Renal cortex interstitium (tissue), 11 donors: Measurements from ENCODE around the gene NEDD8. TPM values are rescaled to one million over a fixed set of nuclear protein-coding genes. Genes with fewer than 3 reads are reported as not detected.

Experiments
- DNase-seq, 11 donors: peaks; one replicate each; pipeline ENCODE4 v3.0.0-alpha.2; 2013; ENCODE audit warnings: low read depth in 9 of 11, low spot score in 4 of 11; ENCODE audit errors: extremely low read depth in 1 of 11
- polyA plus RNA-seq, 3 donors: library from polyadenylated mRNA; unstranded; fragments of 120-200 nt; gene quantifications; one replicate each; pipeline ENCODE4 v1.2.1, GENCODE V29; 2013; ENCODE audit not compliant: insufficient read length in 3 of 3

Gene NEDD8
- polyA plus RNA-seq, 3 donors = 198 to 251 (median 250) TPM

DNA sequence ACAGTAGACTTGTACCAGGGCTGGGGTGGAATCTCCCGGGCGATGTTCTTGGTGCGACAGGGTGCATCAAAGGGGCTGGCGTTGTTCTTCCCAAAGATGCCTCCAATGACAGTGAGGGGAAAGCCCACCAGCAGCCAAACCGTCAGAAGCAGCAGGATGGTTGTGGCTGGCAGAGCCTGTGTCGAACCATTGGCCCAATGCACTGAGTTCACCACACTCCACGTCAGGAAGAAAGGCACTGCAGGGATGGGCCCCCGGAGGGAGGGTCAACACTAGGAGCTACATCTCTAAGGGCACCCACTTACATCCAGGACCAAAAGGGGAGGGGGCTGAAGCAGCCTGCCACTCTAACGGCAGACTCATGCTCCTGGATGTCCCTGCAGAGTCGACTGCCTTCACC lies 41.8 kb downstream of the NEDD8 start:
- DNase-seq = no peak

DNA sequence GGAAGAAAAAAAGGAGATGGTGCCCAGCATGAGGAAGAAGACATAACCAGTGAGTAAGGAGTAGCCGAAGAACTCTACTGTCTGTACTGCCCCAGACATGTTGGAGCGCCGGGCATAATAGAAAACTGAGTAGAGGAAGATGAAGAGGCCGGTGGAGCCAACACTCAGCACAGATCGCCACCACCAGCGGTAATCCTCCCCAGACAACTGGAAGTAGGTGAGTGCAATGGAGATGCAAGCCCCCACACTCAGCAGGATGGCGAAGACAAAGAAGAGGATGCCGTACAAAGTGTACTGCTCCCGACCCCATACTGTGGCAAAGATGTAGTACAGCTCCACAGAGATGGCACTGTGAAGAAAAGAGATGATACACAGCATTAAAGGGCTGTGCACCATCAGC lies 42.7 kb downstream of the NEDD8 start:
- DNase-seq = no peak

DNA sequence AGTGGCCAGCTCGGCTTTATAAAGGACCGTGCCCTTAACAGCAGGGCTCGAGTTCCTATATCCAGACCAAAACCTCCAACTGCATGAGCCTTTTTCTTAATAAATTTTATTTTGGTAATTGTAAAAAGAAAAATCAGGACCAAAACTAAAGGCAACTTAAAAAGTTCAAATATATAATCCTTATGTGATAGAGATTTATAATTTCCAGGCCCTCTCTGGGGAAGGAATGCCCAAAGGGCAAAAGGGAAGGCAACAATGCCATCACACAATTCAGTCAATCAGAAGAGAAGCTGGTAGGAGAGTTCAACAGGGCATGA lies 43.1 kb downstream of the NEDD8 start:
- DNase-seq = no peak

DNA sequence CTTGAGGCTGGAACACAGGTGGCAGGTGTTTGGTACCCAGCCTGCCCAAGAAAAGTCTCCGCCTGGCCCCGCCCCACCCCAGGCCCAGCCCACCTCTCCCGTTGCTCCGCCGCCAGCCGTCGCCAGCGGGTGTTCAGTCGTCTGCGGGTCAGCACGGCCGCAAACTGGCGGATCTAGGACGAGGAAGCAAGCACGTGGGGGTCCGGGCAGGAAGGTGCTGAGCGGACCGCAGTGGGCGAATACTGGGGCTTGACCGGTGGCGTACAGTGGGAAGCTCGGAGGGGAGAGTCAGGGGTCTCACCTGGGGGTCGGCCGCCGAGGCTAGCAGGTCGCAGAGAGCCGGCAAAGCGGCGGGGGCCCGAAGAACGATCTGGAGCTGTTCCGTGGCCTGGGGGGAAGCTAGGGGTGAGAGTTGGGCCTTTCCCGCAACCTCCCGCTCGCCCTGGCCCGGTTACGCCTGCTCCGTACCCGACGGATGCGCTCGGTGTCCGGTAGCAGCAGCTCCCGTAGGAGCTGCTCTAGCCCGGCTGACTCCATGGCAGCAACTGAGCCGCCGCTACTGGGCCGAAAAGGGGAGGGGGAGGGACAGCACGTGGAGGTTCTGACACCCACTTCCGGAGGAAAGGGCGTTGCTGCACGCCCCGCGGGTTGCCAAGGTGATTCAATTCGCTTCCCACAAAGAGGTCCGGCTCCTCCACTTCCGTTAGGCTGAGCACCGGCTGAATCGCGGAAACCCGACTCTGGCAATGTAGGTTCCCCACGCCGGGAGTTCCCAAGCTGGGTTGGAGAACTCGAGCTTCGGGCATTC lies 43.7 kb downstream of the NEDD8 start, which contains the start of gene IPO4:
TSS of gene IPO4 (minus strand) at position 566 of the 808 bp plus-strand sequence. CDS start at position 537, 29 bp downstream.
- peak in 10 of 11 donors; percentile 91 to 97 (median 94) for DNase-seq

DNA sequence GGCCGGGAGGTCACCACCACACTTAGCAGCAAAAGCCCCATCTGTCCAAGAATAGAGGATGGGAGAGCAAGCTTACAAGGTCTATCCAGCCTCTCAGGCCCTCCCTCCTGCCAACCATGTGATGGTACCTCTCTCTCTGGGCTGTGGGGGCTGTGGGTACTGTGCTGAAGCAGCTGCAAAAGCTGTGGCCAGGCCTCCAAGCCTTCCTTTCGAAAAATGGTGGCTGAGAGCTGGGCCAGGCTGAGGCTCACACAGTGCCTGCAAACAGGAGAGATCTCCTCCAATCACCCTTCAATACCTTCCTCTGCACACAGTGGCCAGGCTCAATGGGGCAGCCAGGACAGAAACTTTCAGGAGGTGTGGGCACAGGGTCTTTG lies 44.6 kb downstream of the NEDD8 start:
- DNase-seq = no peak

- DNase-seq = no peak
These were observed 45.2 kb downstream of the NEDD8 start for GRCh38 chr14:24186831-24187538.

DNA sequence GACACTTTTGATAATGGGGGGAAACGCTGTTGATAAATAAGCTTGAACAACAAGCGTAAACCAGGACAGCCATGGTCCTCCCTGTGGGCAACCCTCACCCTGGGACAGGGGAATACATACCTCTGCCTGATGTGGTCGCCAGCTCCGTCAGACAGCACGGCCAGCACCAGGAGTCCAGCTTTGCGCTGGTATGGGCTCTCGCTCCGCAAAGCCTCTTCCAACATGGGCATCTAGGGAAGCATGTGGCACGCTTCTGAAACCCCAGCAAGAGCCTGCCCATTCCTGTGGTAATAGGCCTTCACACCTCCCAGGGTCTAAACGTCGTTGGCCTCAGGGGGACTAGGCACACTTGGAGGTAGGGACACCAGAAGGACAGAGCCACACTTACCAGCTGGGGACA lies 46.4 kb downstream of the NEDD8 start:
- no peak for DNase-seq

DNA sequence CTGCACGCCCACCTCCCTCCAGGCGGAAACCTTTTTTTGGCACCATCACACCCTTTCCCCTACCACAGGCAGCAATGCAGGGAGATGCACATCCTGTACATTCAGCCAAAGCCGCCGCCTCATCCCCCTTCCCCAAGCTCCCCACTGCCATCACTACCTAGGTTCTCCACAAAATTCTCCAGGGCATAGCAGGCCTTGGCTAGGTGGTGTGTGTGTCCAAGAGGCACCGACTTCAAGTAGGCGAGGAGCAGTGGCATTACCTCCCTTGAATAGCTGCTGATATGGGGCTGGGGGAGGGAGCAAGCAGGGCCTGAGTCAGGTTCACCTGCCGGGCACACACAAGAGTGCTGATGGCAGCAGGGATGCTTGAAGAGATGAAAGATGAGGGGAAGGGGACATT lies 47.1 kb downstream of the NEDD8 start:
- no peak for DNase-seq

DNA sequence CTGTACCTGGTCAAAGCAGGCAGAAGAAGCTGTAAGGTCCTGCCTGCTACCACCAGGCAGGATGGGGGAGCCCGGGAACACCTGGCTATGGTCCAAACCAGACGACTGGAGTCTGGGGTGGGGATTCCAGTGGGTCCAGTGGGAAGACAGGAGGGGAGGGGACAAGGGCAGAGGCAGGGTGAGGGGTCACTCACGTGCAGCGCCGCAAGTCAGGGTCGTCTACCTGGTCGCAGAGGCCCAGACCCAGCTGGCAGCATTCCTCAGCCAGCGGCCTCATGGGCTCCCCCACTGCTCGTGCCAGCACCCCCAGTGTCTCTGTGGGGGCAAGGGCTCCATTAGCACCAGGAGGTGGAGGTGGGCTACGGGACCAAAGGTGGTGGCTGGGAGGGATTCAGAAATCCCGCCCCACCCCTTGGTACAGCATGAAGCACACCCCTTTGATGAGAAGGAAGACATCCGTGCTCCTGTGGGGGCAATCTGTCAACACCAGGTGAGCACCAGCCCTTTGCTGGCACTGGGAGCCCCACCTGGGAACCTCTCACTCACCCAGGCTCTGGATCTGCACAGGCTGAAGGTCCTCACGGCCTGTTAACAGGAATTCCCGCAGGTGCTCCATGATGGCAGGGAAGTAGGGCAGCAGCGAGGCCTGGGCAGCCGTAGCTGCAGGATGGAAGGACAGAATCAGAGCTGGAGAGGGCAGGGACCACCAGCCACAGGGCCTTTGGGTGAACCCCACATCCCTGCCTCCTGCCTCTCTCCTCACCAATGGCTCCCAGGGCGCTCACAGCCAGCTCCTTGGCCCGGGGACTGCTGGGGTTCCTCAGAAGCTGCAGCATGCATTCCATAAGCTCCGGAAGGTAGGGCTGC lies 47.8 kb downstream of the NEDD8 start:
- DNase-seq = no peak

DNA sequence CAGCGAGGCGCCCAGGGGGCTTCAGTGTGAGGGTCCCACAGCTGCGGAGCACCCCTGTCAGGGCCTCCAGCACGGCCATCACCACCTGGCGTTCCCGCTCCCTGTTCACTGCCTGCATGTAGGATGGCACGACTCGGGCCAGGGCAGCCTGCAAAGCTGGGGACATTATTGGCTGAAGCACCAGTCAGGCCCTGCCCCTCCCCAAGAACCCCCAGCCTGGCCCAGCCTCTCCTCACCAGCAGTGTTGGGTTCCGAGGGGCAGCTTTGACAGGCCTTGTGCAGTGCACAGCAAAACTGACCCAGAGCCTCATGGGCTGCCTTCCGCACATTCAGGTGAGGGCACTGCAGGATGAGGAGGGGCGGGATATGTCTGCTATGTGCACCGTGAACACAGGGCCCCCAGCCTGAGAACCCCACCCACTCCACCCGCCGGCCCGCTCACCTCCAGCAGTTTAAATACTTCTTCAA lies 49.1 kb downstream of the NEDD8 start:
- DNase-seq = no peak

DNA sequence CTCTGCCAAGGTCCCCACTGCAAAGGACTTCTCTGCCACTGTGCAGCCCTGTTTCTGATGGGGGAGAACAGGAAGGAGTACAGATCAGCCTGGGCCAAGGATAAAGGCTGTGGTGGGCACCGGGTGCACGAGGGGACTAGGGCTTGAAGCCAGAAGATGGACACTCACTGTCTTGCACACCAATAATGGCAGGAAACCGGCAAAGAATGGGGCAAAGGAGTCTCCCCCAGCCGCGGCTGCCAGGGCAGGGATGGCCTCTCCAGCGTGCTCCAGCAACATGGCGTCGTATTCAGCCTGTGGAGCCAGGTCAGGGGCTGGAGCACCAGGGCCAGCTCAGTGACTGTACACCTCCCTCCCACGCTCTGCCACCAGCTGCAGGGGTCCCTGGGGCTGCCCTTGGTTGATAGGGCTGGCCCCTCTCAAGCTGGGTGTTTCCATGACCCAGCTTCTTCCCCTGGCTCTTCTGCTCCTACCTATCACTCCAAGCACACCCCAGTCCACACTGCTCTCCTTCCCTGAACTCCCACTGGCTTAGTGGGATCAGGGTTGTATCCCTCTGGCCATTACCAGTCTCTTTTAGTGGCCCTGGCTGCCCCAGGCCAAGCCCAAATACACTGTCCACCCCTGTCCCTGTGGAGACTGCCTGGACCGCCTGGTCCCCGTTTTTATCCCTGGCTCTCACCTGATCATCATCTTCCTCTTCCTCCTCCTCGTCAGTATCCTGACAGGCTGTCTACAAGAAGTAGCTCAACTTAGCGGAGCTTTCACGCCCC lies 49.9 kb downstream of the NEDD8 start:
- no peak for DNase-seq

- no peak for DNase-seq
These were observed 50.6 kb downstream of the NEDD8 start for GRCh38 chr14:24181371-24182077.

DNA sequence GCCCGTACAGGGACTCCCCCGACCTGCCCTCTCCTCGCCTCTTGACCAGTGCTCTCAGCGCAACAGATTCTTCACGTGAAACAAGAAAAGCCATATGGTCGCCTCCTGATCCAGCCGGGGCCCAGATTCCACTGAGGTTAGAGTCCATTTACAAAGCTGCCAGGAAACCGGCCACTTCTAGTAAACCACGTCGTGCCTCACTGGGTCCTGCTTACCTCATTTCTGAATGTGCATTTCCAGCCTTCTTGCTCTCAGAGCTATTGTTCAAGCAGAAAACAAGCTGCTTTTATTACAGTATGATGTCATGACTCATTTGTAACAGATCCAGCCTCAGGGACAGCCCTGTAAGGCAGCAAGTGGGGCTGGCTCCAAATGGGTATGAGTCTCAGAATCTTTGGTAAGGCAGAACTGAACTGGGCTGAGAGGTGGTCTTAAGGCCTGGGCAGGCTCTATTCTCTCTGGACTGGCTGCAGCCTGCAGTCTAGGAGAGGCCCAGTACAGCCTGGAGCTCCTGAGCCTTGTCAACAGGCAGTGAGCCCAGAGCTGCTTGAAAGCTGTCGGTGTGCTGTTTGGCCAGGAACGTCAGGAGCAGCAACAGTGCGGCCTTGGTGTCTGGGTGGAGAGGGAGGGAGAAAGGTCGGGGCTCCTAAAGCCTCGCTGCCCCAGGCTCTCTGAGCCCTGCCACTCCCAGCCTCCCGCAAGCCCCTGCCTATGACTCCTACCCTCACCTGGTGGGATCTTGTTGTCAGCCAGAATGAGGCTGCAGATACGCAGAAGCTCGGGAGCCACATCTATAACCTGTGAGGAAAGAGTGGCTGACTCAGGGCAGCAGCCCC lies 52.0 kb downstream of the NEDD8 start:
- DNase-seq = peak in 4 of 11 donors; percentile 20 to 62 (median 52)

DNA sequence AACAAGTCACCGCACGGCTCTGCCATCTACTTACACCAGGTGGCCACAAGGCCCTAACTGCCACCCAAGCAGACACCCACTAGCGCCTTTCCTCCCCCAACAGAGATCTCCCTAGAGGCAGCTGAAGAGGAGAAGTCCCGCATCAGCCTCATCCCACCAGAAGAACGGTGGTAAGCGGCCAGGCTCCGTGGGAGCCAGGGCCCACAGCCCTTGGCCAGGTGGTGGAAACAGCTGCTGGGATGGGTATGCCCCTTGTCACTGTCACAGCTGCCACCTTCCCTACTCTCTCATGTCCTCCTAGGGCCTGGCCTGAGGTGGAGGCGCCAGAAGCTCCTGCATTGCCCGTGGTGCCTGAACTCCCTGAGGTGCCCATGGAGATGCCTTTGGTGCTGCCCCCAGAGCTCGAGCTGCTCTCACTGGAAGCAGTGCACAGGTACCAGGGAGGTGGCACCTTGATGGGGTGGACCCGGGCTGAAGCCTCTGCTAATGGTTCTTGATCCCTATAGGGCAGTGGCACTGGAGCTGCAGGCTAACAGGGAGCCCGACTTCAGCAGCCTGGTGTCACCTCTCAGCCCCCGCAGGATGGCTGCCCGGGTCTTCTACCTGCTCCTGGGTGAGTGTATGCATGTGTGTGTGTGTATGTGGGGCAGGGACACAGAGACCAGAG lies 52.7 kb downstream of the NEDD8 start:
- no peak for DNase-seq

DNA sequence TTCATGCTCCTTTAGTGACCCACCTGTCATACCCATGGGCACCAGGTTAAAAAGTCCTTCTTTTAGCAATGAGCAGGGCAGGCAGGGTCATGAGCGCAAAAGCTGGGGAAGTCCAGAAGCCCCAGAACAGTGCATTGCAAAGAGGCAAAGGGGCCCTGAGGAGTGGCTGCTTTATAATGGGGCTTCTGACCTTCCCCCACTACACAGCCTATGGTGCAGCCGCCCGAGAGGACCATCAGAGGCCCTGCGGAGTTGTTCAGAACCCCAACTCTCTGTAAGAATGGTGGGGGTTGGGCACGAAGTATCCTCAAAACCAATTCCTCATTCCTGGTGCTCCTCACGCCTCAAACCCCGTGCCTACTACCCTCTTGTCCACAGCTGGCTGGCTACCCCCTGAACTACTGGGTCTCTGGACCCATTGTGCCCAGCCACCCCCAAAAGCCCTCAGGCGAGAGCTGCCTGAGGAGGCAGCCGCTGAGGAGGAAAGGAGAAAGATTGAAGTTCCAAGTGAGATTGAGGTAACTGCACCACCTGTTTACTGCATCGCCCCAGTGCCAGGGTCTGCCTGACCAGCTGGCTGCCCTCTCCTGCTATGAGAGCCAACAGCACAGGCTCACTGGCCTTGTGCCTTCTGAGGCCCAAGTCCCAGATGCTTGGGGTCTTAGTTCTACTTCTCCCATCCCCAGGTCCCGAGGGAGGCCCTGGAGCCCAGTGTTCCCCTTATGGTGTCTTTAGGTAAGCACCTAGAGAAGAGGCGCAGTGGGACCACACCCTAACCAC lies 53.6 kb downstream of the NEDD8 start:
- DNase-seq = no peak

DNA sequence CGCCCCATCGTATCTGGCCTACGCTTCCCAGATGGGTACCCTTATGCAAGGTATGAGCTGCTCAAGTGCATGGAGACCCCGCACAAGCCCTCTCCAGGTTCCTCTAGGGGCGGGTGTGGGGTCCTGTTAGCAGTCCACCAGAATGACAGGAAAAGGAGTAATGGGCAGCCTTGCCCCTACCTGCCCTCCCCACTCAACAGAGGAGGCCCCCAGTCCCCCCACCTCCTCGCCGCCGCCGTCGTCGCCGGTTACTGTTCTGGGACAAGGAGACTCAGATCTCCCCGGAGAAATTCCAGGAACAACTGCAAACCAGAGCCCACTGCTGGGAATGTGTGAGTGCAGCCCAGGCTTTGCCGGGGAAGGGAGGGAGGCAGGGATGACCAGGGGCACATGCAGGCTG lies 54.3 kb downstream of the NEDD8 start:
- DNase-seq = no peak
